SK-N-SH (cell line): ENCODE data around the gene PHKG1.

ENCODE experiments used
- EP300 ChIP-seq, 2 experiments: IDR thresholded peaks; 2 replicates each; pipeline versions ENCODE4 v1.4.0 to v1.6.1; 2012; ENCODE audit warnings: borderline replicate concordance in 1 of 2, low read depth in 1 of 2, low read length in 1 of 2
- GABPA ChIP-seq: IDR thresholded peaks from 2 replicates; pipeline ENCODE4 v1.4.0; 2012; ENCODE audit warnings: low read depth, mild to moderate bottlenecking
- GATA2 ChIP-seq: sonication (generic); formaldehyde crosslinking; IDR thresholded peaks from 2 replicates; pipeline ENCODE4 v1.5.0; 2020; ENCODE audit warnings: mild to moderate bottlenecking, missing genetic modification reagents
- JUND ChIP-seq: IDR thresholded peaks from 2 replicates; pipeline ENCODE4 v1.4.0; 2012
- SIN3A ChIP-seq: IDR thresholded peaks from 2 replicates; pipeline ENCODE4 v1.6.1; 2012; ENCODE audit warnings: low read depth, mild to moderate bottlenecking, low read length, moderate library complexity, borderline replicate concordance
- TAF1 ChIP-seq: IDR thresholded peaks from 2 replicates; pipeline ENCODE4 v1.6.1; 2012; ENCODE audit warnings: low read depth, mild to moderate bottlenecking, low read length, moderate library complexity, borderline replicate concordance
- TEAD4 ChIP-seq: IDR thresholded peaks from 2 replicates; pipeline ENCODE4 v1.4.0; 2012; ENCODE audit warnings: mild to moderate bottlenecking, borderline replicate concordance; ENCODE audit not compliant: insufficient read depth
- YY1 ChIP-seq: IDR thresholded peaks from 2 replicates; pipeline ENCODE4 v1.4.0; 2012; ENCODE audit warnings: low read depth, mild to moderate bottlenecking
- TF ChIP-seq, protein P1 (sequence below): fragments of 200-600 bp; sonication (generic); IDR thresholded peaks from 2 replicates; pipeline ENCODE4 v1.6.1; 2017; ENCODE audit warnings: antibody characterized with exemption, mild to moderate bottlenecking, moderate library complexity
- TF ChIP-seq, protein P2 (sequence below): fragments of 150-350 bp; IDR thresholded peaks from 2 replicates; pipeline ENCODE4 v1.6.1; 2017; ENCODE audit warnings: antibody characterized with exemption, low read length, low read depth, borderline replicate concordance
- TF ChIP-seq, protein P3 (sequence below): IDR thresholded peaks from 2 replicates; pipeline ENCODE4 v1.4.0; 2012; ENCODE audit warnings: low read depth, borderline replicate concordance

DNA sequence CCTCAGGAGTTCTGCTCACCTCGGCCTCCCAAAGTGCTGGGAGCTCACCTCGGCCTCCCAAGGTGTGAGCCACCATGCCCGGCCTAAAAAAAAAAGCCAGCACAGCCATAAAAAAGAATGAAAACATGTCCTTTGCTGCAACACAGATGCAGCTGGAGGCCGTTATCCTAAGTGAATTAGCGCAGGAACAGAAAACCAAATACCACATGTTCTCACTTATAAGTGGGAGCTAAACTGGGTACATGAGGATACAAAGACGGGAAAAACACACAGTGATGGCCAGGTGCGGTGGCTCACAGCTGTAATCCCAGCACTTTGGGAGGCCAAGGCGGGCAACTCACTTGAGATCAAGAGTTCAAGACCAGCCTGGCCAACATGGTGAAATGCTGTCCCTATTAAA, 62.4 kb downstream of the PHKG1 start:
- TF ChIP-seq, protein P1, sequence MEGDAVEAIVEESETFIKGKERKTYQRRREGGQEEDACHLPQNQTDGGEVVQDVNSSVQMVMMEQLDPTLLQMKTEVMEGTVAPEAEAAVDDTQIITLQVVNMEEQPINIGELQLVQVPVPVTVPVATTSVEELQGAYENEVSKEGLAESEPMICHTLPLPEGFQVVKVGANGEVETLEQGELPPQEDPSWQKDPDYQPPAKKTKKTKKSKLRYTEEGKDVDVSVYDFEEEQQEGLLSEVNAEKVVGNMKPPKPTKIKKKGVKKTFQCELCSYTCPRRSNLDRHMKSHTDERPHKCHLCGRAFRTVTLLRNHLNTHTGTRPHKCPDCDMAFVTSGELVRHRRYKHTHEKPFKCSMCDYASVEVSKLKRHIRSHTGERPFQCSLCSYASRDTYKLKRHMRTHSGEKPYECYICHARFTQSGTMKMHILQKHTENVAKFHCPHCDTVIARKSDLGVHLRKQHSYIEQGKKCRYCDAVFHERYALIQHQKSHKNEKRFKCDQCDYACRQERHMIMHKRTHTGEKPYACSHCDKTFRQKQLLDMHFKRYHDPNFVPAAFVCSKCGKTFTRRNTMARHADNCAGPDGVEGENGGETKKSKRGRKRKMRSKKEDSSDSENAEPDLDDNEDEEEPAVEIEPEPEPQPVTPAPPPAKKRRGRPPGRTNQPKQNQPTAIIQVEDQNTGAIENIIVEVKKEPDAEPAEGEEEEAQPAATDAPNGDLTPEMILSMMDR: no peak
- TF ChIP-seq TEAD4 (no peak), TAF1 (no peak), YY1 (no peak), JUND (no peak), EP300 (IDR thresholded peaks at IDR 0.05; ENCODE audit: borderline replicate concordance in 1 of 2, low read depth in 1 of 2, low read length in 1 of 2) (peak in 1 of 2 experiments; percentile 48; a peak in 1 of 4 replicates), SIN3A (no peak), GABPA (no peak), GATA2 (CRISPR knock-in tag) (no peak)
- TF ChIP-seq, protein P2, sequence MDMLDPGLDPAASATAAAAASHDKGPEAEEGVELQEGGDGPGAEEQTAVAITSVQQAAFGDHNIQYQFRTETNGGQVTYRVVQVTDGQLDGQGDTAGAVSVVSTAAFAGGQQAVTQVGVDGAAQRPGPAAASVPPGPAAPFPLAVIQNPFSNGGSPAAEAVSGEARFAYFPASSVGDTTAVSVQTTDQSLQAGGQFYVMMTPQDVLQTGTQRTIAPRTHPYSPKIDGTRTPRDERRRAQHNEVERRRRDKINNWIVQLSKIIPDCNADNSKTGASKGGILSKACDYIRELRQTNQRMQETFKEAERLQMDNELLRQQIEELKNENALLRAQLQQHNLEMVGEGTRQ: no peak
- TF ChIP-seq, protein P3, sequence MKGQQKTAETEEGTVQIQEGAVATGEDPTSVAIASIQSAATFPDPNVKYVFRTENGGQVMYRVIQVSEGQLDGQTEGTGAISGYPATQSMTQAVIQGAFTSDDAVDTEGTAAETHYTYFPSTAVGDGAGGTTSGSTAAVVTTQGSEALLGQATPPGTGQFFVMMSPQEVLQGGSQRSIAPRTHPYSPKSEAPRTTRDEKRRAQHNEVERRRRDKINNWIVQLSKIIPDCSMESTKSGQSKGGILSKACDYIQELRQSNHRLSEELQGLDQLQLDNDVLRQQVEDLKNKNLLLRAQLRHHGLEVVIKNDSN: no peak
